ENCODE results near the gene ACBD6.

- TF ChIP-seq CTCF (IDR thresholded peaks at IDR 0.05) (no peak), POLR2AphosphoS5 (IDR thresholded peaks at IDR 0.05) (no peak)
Measured at GRCh38 chr1:180382326-180383115, 119.9 kb downstream of the ACBD6 start.

Measured in stomach (tissue), 4 donors.